A172 (cell line): ENCODE data around the gene STK39. TPM values are rescaled to one million over a fixed set of nuclear protein-coding genes. Genes with fewer than 3 reads are reported as not detected.
A peak's percentile ranks its signal among the peaks of the same experiment; 100 is the strongest.
"Not testable (repeated sequence)": the region's sequence is repeated elsewhere in the genome, so short reads cannot be mapped to it uniquely, and the experiment has no call there.

Source experiments
- DNase-seq: peaks from one replicate; pipeline ENCODE4 v3.0.0-alpha.2; 2015; ENCODE audit warnings: low spot score
- total RNA-seq: library from RNA; depleted of rRNA; stranded (reverse); fragments of >200 nt; shearing (Covaris generic); gene quantifications from 2 replicates; pipeline ENCODE4 v1.2.3, GENCODE V29; 2014

STK39 gene
- total RNA-seq, 1 experiment from 2014 or later, result 35.3 TPM

GRCh38 chr2:168050377-168050776 is 197.0 kb downstream of the STK39 start:
- DNase-seq, result no peak

- no peak for DNase-seq
Measured at GRCh38 chr2:168049609-168050008, 197.8 kb downstream of the STK39 start.

- DNase-seq, result no peak
Measured at GRCh38 chr2:168047091-168047690, 200.2 kb downstream of the STK39 start.

- DNase-seq, result no peak
Measured at GRCh38 chr2:168044579-168044978, 202.8 kb downstream of the STK39 start.

- DNase-seq, result no peak
Measured at GRCh38 chr2:168044176-168044575, 203.2 kb downstream of the STK39 start.

- DNase-seq, result not testable (repeated sequence)
Measured at GRCh38 chr2:168042127-168042824, 205.1 kb downstream of the STK39 start.

GRCh38 chr2:168039881-168040280 is 207.5 kb downstream of the STK39 start:
- DNase-seq, result no peak

- DNase-seq, result no peak
Measured at GRCh38 chr2:168037778-168038177, 209.6 kb downstream of the STK39 start.

GRCh38 chr2:168035458-168035857 is 211.9 kb downstream of the STK39 start:
- no peak for DNase-seq

GRCh38 chr2:168034616-168035015 is 212.8 kb downstream of the STK39 start:
- no peak for DNase-seq

GRCh38 chr2:168033966-168034365 is 213.4 kb downstream of the STK39 start:
- no peak for DNase-seq

- DNase-seq, result no peak
Measured at GRCh38 chr2:168032091-168032490, 215.3 kb downstream of the STK39 start.

- peak; percentile 43 for DNase-seq
Measured at GRCh38 chr2:168030862-168031624, 216.4 kb downstream of the STK39 start.

- DNase-seq, result no peak
Measured at GRCh38 chr2:168029071-168029470, 218.3 kb downstream of the STK39 start.

- no peak for DNase-seq
Measured at GRCh38 chr2:168028362-168028761, 219.0 kb downstream of the STK39 start.

GRCh38 chr2:168025487-168026202 is 221.8 kb downstream of the STK39 start:
- DNase-seq, result no peak

GRCh38 chr2:168024459-168024858 is 222.9 kb downstream of the STK39 start:
- DNase-seq, result no peak

GRCh38 chr2:168021800-168022587 is 225.4 kb downstream of the STK39 start:
- no peak for DNase-seq

- no peak for DNase-seq
Measured at GRCh38 chr2:168015274-168015953, 232.0 kb downstream of the STK39 start.

GRCh38 chr2:168009900-168010299 is 237.5 kb downstream of the STK39 start:
- no peak for DNase-seq
